Smooth muscle cell (in vitro differentiated cells): ENCODE results near the gene CARD19. TPM values are rescaled to one million over a fixed set of nuclear protein-coding genes. Genes with fewer than 3 reads are reported as not detected.

Source experiments
- DNase-seq: peaks from one replicate; lab custom pipeline; 2025; ENCODE audit not compliant: unreplicated experiment; lab: John Stamatoyannopoulos, UW
- H2AFZ ChIP-seq: fragments of 200-600 bp; sonication (generic); 2 replicates; pipeline ENCODE4 v1.6.0; 2016; ENCODE audit warnings: antibody characterized with exemption, low read depth, mild to moderate bottlenecking
- H3F3A ChIP-seq: fragments of 200-600 bp; sonication (generic); 2 replicates; pipeline ENCODE4 v1.6.0; 2017; ENCODE audit warnings: antibody characterized with exemption, low read depth
- H3K27ac ChIP-seq: fragments of 200-600 bp; sonication (generic); 2 replicates; pipeline ENCODE4 v1.5.1; 2016; ENCODE audit warnings: low read depth, mild to moderate bottlenecking
- H3K27me3 ChIP-seq: fragments of 200-600 bp; sonication (generic); 2 replicates; pipeline ENCODE4 v1.6.1; 2016; ENCODE audit warnings: low read depth, mild to moderate bottlenecking
- H3K36me3 ChIP-seq: fragments of 200-600 bp; sonication (generic); 2 replicates; pipeline ENCODE4 v1.5.1; 2016; ENCODE audit warnings: low read depth
- H3K4me1 ChIP-seq: fragments of 200-600 bp; sonication (generic); 2 replicates; pipeline ENCODE4 v1.5.1; 2016; ENCODE audit warnings: low read depth
- H3K4me2 ChIP-seq: fragments of 200-600 bp; sonication (generic); 2 replicates; pipeline ENCODE4 v1.6.0; 2016; ENCODE audit warnings: mild to moderate bottlenecking
- H3K4me3 ChIP-seq: fragments of 200-600 bp; sonication (generic); 2 replicates; pipeline ENCODE4 v1.5.1; 2016; ENCODE audit warnings: mild to moderate bottlenecking
- H3K79me2 ChIP-seq: fragments of 200-600 bp; sonication (generic); 2 replicates; pipeline ENCODE4 v1.6.0; 2016; ENCODE audit warnings: low read depth, mild to moderate bottlenecking
- H3K9ac ChIP-seq: fragments of 200-600 bp; sonication (generic); 2 replicates; pipeline ENCODE4 v1.6.0; 2016; ENCODE audit warnings: low read depth
- H3K9me3 ChIP-seq: fragments of 200-600 bp; sonication (generic); replicated peaks from 2 replicates; pipeline ENCODE4 v1.5.1; 2016; ENCODE audit warnings: low read depth
- H4K20me1 ChIP-seq: fragments of 200-600 bp; sonication (generic); 2 replicates; pipeline ENCODE4 v1.6.0; 2016; ENCODE audit warnings: low read depth
- WGBS: methylation state at CpG from one replicate; pipeline ENCODE4 v1.1.7; 2016; ENCODE audit warnings: low lambda C conversion rate; 5-methylcytosine and 5-hydroxymethylcytosine counted together
- polyA plus RNA-seq: library from polyadenylated mRNA; unstranded; fragments of >200 nt; fragmentation: Nextera tagmentation; extraction: Ambion mirVana; gene quantifications from 2 replicates; pipeline ENCODE4 v1.2.1, GENCODE V29; 2016
- total RNA-seq: library from RNA; depleted of rRNA; stranded (reverse); fragments of >200 nt; gene quantifications from 2 replicates; pipeline ENCODE4 v1.2.3, GENCODE V29; 2014
- TF ChIP-seq, protein P1 (sequence below): fragments of 200-600 bp; sonication (generic); IDR thresholded peaks from 2 replicates; pipeline ENCODE4 v1.5.1; 2017; ENCODE audit warnings: borderline replicate concordance, mild to moderate bottlenecking, antibody characterized with exemption; ENCODE audit not compliant: insufficient read depth, poor library complexity, severe bottlenecking

The CARD19 gene
- total and polyA plus RNA-seq, 2 experiments from 2014 or later = 86.0 to 88.1 TPM

DNA sequence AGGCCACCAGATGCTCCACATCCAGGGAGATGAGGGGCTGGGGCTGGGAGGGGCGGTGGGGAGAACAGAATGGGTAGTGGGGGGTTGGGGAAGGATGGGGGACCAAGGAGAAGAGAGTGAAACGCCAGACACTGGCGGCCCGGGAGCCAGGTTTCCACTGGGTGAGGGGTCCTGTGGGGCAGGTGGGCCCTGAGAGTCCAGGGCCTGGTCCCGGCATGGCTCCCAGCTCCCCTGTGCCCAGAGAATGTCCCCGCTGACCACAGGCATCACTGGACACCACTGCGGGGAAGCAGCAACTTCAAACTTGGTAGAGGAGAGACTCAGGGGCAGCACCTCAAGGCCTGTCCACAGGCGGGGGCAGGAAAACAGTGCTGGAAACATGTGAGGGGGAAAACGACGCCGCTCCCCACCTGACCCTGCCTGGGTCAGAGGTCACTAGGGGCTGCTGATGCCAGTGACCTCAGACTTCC, 24.9 kb downstream of the CARD19 start:
- Histone ChIP-seq H3K4me2 (no peak overlapping the region), H3K9ac (no peak overlapping the region), H3K4me1 (no peaks in the 10 kb centered on the region), H4K20me1 (no peaks in the 10 kb centered on the region), H3K79me2 (no peaks in the 10 kb centered on the region), H2AFZ (no peak overlapping the region), H3K4me3 (no peak overlapping the region), H3K27me3 (no peaks in the 10 kb centered on the region), H3K27ac (no peak overlapping the region), H3K36me3 (no peaks in the 10 kb centered on the region), H3K9me3 (no peaks in the 10 kb centered on the region), H3F3A (no peaks in the 10 kb centered on the region)
- 96% methylated on average over 11 of the region's 11 CpGs for WGBS
- TF ChIP-seq, protein P1, sequence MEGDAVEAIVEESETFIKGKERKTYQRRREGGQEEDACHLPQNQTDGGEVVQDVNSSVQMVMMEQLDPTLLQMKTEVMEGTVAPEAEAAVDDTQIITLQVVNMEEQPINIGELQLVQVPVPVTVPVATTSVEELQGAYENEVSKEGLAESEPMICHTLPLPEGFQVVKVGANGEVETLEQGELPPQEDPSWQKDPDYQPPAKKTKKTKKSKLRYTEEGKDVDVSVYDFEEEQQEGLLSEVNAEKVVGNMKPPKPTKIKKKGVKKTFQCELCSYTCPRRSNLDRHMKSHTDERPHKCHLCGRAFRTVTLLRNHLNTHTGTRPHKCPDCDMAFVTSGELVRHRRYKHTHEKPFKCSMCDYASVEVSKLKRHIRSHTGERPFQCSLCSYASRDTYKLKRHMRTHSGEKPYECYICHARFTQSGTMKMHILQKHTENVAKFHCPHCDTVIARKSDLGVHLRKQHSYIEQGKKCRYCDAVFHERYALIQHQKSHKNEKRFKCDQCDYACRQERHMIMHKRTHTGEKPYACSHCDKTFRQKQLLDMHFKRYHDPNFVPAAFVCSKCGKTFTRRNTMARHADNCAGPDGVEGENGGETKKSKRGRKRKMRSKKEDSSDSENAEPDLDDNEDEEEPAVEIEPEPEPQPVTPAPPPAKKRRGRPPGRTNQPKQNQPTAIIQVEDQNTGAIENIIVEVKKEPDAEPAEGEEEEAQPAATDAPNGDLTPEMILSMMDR = no peak
- no peak for DNase-seq

DNA sequence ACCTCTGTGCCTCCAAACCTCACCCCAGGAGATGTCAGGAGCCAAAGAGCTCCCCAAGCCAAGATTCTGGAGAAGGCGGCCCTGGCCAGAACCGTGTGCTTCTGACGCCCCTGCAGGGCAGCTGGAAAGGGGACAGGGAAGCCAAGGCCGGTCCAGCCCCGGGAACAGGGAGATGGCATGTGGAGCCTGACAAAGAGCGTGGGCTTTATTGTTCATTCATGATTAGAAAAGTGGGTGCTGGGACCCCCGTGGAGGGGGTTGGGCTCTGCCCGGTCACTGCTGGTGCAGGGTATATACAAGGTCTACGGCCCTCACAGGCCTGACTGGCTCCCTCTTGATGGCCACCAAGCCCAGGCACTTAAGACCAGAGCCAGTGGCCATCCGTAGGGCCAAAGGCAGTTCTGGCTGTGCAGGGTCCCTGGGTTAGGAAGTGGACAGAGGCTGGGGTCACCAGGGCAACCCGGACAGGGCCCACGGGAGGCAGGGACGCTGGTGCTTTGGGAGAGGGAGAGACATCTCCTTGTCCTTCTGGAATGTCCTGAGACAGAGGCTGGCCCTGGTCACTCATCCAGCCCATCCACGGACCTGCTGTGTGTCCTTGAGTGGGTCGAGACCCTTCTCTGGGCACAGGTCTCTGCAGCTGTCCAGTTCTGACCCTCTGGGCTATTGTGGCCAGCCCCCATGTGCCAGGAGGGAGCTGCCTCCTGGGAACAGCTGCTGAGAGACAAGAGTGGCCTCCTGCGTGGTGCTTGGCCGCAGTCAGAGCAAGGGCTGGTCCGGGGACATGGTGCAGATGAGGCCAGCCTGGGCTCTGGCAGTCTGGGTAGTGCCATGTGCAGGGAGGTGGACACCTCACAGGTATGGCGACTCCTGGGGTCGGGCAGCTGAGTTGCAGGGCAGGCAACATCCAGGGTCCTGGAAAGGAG, 25.6 kb downstream of the CARD19 start:
- Histone ChIP-seq H2AFZ (no peak overlapping the region), H3K4me2 (no peak overlapping the region), H3K9me3 (no peaks in the 10 kb centered on the region), H3K27ac (no peak overlapping the region), H3K27me3 (no peaks in the 10 kb centered on the region), H3K4me1 (peaks cover 3% of the 10 kb centered on the region), H3K36me3 (no peaks in the 10 kb centered on the region), H4K20me1 (no peaks in the 10 kb centered on the region), H3F3A (no peaks in the 10 kb centered on the region), H3K79me2 (no peaks in the 10 kb centered on the region), H3K4me3 (no peak overlapping the region), H3K9ac (no peak overlapping the region)
- 94% methylated on average over 20 of the region's 20 CpGs for WGBS
- DNase-seq = no peak
- TF ChIP-seq, protein P1 = no peak

DNA sequence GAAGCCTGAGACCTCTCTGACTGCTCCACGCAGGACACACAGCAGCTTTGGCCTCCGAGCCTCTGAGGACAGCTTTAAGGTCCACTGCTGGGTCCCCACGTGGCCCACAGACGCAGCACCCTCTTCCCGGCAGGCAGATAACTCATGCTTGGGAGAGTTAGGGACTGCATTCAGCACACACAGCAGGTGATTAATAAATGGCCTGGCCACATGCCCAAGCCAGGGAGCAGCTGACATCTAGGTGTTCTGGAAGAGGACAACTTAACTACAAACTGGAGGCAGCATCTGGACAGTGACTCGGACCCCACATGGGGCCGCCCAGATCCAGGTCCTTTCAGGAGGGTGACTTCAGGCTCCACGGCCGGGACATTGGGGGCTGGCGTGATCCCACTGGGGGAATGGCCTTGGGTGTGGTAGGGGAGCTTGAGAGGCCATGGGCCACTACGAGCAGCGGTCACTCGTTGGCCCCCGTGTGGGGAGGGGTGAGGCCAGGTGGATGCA, 26.8 kb downstream of the CARD19 start:
- Histone ChIP-seq H3K9ac (no peak overlapping the region), H3K79me2 (no peaks in the 10 kb centered on the region), H3K4me3 (no peak overlapping the region), H4K20me1 (no peaks in the 10 kb centered on the region), H3K27me3 (no peaks in the 10 kb centered on the region), H2AFZ (no peak overlapping the region), H3K9me3 (no peaks in the 10 kb centered on the region), H3K36me3 (no peaks in the 10 kb centered on the region), H3F3A (peaks cover 2% of the 10 kb centered on the region), H3K27ac (no peak overlapping the region), H3K4me1 (peaks cover 12% of the 10 kb centered on the region), H3K4me2 (no peak overlapping the region)
- no peak for DNase-seq
- 99% methylated on average over 14 of the region's 14 CpGs for WGBS
- TF ChIP-seq, protein P1 = no peak
